Tibial nerve (tissue), 4 donors: ENCODE results near the gene NEB. TPM values are rescaled to one million over a fixed set of nuclear protein-coding genes. Genes with fewer than 3 reads are reported as not detected.
"Not testable (repeated sequence)": the region's sequence is repeated elsewhere in the genome, so short reads cannot be mapped to it uniquely, and the experiment has no call there.

Experiments
- DNase-seq, 2 donors: peaks; one replicate each; pipeline ENCODE4 v3.0.0-alpha.2; 2019; ENCODE audit warnings: low spot score in 2 of 2
- H3K27ac ChIP-seq, 4 donors: fragments of 200-600 bp; sonication (generic) in 3 of 4; one replicate each; pipeline ENCODE4 v1.5.1; 2017 to 2019; ENCODE audit warnings: mild to moderate bottlenecking in 1 of 4
- H3K27me3 ChIP-seq, 2 donors: fragments of 200-600 bp; sonication (generic) in 1 of 2; one replicate each; pipeline versions ENCODE4 v1.5.1 to v1.6.0; 2017 to 2019
- H3K36me3 ChIP-seq, 3 donors: fragments of 200-600 bp; sonication (generic); one replicate each; pipeline ENCODE4 v1.5.1; 2018 to 2019
- H3K4me1 ChIP-seq, 4 donors: fragments of 200-600 bp; sonication (generic) in 3 of 4; one replicate each; pipeline ENCODE4 v1.5.1; 2017 to 2019
- H3K4me3 ChIP-seq, 4 donors: fragments of 200-600 bp; sonication (generic) in 3 of 4; one replicate each; pipeline ENCODE4 v1.5.1; 2017 to 2019; ENCODE audit warnings: mild to moderate bottlenecking in 1 of 4, moderate library complexity in 1 of 4
- H3K9me3 ChIP-seq, 4 donors: fragments of 200-600 bp; sonication (generic) in 3 of 4; one replicate each; pipeline ENCODE4 v1.5.1; 2017 to 2019
- CTCF ChIP-seq, 5 experiments: fragments of 200-600 bp in 3 of 5; fragments of 450-650 bp in 2 of 5; sonication (generic) in 3 of 5; IDR thresholded peaks; one replicate each; pipeline ENCODE4 v1.5.1; 2016 to 2019; ENCODE audit warnings: antibody characterized with exemption in 5 of 5, mild to moderate bottlenecking in 3 of 5, moderate library complexity in 2 of 5
- EP300 ChIP-seq, 2 donors: sonication (generic); formaldehyde crosslinking; IDR thresholded peaks; one replicate each; pipeline ENCODE4 v1.6.1; 2017; ENCODE audit warnings: antibody characterized with exemption in 2 of 2, mild to moderate bottlenecking in 1 of 2
- POLR2A ChIP-seq, 2 donors: fragments of 450-650 bp; IDR thresholded peaks; one replicate each; pipeline ENCODE4 v1.6.1; 2017; ENCODE audit warnings: antibody characterized with exemption in 2 of 2, mild to moderate bottlenecking in 2 of 2, moderate library complexity in 2 of 2
- WGBS, 2 donors: methylation state at CpG; one replicate each; pipeline ENCODE4 v1.1.5; 2018; 5-methylcytosine and 5-hydroxymethylcytosine counted together
- total RNA-seq, 4 donors: library from RNA; depleted of rRNA; stranded (reverse); fragments of >200 nt; gene quantifications; one replicate each; pipeline ENCODE4 v1.1.0, GENCODE V29; 2016

The NEB gene
- total RNA-seq, 4 donors from 2014 or later, result 1.2 to 2.2 (median 1.5) TPM

- Histone ChIP-seq H3K27me3 (no peaks in the 10 kb centered on the region), H3K36me3 (peaks cover 0 to 3% (median 0%) of the 10 kb centered on the region in 3 donors), H3K27ac (no peak overlapping the region), H3K9me3 (no peaks in the 10 kb centered on the region), H3K4me3 (no peak overlapping the region), H3K4me1 (no peaks in the 10 kb centered on the region)
- TF ChIP-seq EP300 (IDR thresholded peaks at IDR 0.05) (no peak), CTCF (IDR thresholded peaks at IDR 0.05) (no peak), POLR2A (IDR thresholded peaks at IDR 0.05) (no peak)
- no peak for DNase-seq
- WGBS, 2 donors, result 87 to 93% methylated on average over 3 of the region's 3 CpGs
Observed at GRCh38 chr2:151758744-151759143, 24.5 kb upstream of the NEB start.

- no peak for DNase-seq
- Histone ChIP-seq H3K36me3 (peaks cover 0 to 3% (median 0%) of the 10 kb centered on the region in 3 donors), H3K4me3 (no peak overlapping the region), H3K4me1 (no peaks in the 10 kb centered on the region), H3K9me3 (no peaks in the 10 kb centered on the region), H3K27me3 (no peaks in the 10 kb centered on the region), H3K27ac (no peak overlapping the region)
- WGBS, 2 donors, result 21 to 33% methylated on average over 1 of the region's 1 CpG
- TF ChIP-seq EP300 (IDR thresholded peaks at IDR 0.05), result no peak
- TF ChIP-seq POLR2A (IDR thresholded peaks at IDR 0.05), result no peak
- no peak for TF ChIP-seq CTCF (IDR thresholded peaks at IDR 0.05)
Observed at GRCh38 chr2:151757861-151758260, 23.6 kb upstream of the NEB start.

GRCh38 chr2:151756820-151757219, 22.5 kb upstream of the NEB start:
- no peaks in the 10 kb centered on the region for H3K27me3 ChIP-seq
- H3K4me1 ChIP-seq, result no peaks in the 10 kb centered on the region
- H3K9me3 ChIP-seq, result no peaks in the 10 kb centered on the region
- no peak overlapping the region for H3K27ac ChIP-seq
- 93 to 94% methylated on average over 2 of the region's 2 CpGs for WGBS, 2 donors
- no peak for DNase-seq
- H3K4me3 ChIP-seq, result no peak overlapping the region
- TF ChIP-seq CTCF (IDR thresholded peaks at IDR 0.05) (no peak), EP300 (IDR thresholded peaks at IDR 0.05) (no peak), POLR2A (IDR thresholded peaks at IDR 0.05) (no peak)
- H3K36me3 ChIP-seq, result peaks cover 0 to 2% (median 0%) of the 10 kb centered on the region in 3 donors

GRCh38 chr2:151754253-151754897, 20.1 kb upstream of the NEB start:
- no peaks in the 10 kb centered on the region for H3K36me3 ChIP-seq
- DNase-seq, result no peak
- H3K4me1 ChIP-seq, result no peaks in the 10 kb centered on the region
- H3K27ac ChIP-seq, result no peak overlapping the region
- TF ChIP-seq EP300 (IDR thresholded peaks at IDR 0.05) (no peak), CTCF (IDR thresholded peaks at IDR 0.05) (no peak), POLR2A (IDR thresholded peaks at IDR 0.05) (no peak)
- no peaks in the 10 kb centered on the region for H3K27me3 ChIP-seq
- H3K9me3 ChIP-seq, result no peaks in the 10 kb centered on the region
- H3K4me3 ChIP-seq, result no peak overlapping the region
- WGBS, 2 donors, result 68 to 71% methylated on average over 1 of the region's 1 CpG

GRCh38 chr2:151753540-151753939, 19.3 kb upstream of the NEB start:
- TF ChIP-seq CTCF (IDR thresholded peaks at IDR 0.05) (no peak), EP300 (IDR thresholded peaks at IDR 0.05) (no peak), POLR2A (IDR thresholded peaks at IDR 0.05) (no peak)
- no peaks in the 10 kb centered on the region for H3K4me1 ChIP-seq
- no peak overlapping the region for H3K4me3 ChIP-seq

GRCh38 chr2:151745261-151745660, 11.0 kb upstream of the NEB start:
- H3K9me3 ChIP-seq, H3K27me3 ChIP-seq, DNase-seq, H3K4me3 ChIP-seq, H3K4me1 ChIP-seq, H3K27ac ChIP-seq: not testable (repeated sequence)
- peaks cover 0 to 14% (median 0%) of the 10 kb centered on the region in 3 donors for H3K36me3 ChIP-seq
- 93 to 95% methylated on average over 2 to 3 of the region's 3 CpGs for WGBS, 2 donors

More at GRCh38 chr2:151753540-151753939, 19.3 kb upstream of the NEB start:
- DNase-seq, result no peak
- no peaks in the 10 kb centered on the region for H3K9me3 ChIP-seq
- H3K36me3 ChIP-seq, result no peaks in the 10 kb centered on the region
- no peaks in the 10 kb centered on the region for H3K27me3 ChIP-seq
- no peak overlapping the region for H3K27ac ChIP-seq
